ENCODE measurements around the gene TBX1.
"Not testable (repeated sequence)": the region's sequence is repeated elsewhere in the genome, so short reads cannot be mapped to it uniquely, and the experiment has no call there.

Gene TBX1

DNA sequence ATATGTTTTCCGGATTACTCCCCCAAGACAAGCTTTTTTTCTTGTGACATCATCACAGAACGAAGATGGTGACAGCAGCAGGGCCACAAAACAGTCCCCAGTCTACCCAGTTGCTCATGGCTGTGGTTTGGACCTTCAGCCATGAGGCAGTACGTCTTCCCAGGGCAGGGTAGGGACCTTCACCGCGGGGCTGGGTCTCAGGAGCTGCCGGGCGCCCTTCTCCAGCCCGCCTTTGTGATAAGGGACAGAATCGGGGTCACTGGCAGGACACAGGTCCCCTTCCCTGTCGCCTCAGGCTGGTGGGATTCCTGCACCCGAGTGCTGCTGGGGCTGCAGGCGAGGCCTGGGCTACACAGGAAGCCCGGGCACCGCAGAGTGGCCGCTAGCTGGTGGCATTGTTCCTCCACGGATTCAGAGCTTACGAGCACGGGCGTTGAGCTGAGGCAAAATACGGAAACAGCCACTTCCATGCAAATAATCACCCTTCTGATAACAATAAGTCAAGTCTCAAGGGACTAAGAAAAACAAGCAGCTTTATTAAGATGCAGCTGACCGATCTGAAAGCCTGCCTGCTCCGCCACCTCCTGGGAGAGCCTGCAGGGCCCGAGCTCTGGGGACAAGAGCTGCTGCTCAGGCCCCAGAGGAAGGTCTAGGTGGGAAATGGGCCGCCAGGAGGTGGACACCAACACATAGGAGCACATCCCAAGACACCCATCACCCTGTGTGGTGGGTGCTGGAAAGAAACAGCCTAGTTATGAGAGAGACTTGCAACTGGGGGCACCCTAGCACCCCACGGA is 12.3 kb downstream of the TBX1 start:
- no peak for TF ChIP-seq ZFX (IDR thresholded peaks at IDR 0.05)
- TF ChIP-seq, protein P1, sequence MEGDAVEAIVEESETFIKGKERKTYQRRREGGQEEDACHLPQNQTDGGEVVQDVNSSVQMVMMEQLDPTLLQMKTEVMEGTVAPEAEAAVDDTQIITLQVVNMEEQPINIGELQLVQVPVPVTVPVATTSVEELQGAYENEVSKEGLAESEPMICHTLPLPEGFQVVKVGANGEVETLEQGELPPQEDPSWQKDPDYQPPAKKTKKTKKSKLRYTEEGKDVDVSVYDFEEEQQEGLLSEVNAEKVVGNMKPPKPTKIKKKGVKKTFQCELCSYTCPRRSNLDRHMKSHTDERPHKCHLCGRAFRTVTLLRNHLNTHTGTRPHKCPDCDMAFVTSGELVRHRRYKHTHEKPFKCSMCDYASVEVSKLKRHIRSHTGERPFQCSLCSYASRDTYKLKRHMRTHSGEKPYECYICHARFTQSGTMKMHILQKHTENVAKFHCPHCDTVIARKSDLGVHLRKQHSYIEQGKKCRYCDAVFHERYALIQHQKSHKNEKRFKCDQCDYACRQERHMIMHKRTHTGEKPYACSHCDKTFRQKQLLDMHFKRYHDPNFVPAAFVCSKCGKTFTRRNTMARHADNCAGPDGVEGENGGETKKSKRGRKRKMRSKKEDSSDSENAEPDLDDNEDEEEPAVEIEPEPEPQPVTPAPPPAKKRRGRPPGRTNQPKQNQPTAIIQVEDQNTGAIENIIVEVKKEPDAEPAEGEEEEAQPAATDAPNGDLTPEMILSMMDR (conservative IDR thresholded peaks at IDR 0.05) = no peak
- no peak overlapping the region for H3K27ac ChIP-seq

DNA sequence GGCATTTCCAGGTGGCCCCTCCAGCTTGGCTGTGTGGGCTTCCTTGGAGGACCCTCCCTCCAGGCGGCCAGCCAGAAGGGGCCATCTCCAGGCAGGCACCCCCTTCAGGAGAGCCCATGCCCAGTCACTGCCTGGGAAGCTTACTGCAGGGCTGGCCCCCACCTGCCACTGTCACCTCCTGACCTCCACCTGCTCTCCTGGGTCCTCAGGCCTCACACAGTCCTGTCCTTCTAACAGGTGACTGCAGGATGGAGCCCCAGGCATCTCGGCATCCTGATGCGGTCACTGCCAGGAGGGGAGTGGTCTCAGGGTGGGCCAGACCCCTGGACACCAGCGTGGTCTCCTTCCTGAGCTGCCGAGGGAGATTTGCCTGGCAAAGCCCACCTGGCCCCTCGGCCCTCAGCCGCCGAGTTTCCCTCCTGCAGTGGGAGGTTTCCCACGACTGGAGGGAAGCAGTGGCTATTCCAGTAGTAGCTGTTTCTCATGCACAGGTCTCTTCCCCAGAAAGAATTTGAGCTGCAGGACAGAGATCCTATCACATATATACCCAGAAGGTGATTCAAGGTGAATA is 13.0 kb downstream of the TBX1 start:
- TF ChIP-seq, protein P1 (conservative IDR thresholded peaks at IDR 0.05) = no peak
- TF ChIP-seq ZFX (IDR thresholded peaks at IDR 0.05) = no peak
- H3K27ac ChIP-seq = no peak overlapping the region

DNA sequence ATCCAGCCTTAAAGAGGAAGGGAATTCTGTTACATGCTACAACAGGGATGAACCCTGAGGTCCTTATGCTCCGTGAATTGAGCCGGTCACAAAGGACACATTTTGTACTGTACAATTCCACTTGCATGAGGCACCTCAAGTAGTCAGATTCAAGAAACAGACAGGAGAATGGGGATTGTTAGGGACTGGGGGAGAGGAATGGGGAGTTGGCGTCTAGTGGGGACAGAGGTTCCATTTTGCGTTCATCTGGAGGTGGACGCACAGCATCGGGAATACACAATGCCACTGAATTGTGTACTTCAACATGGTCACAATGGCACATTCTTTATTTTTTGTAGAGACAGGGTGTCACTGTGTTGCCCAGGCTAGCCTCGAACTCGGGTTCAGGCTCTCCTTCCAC is 14.1 kb downstream of the TBX1 start:
- no peak for TF ChIP-seq ZFX (IDR thresholded peaks at IDR 0.05)
- TF ChIP-seq, protein P1 (conservative IDR thresholded peaks at IDR 0.05) = no peak
- H3K27ac ChIP-seq = no peak overlapping the region

DNA sequence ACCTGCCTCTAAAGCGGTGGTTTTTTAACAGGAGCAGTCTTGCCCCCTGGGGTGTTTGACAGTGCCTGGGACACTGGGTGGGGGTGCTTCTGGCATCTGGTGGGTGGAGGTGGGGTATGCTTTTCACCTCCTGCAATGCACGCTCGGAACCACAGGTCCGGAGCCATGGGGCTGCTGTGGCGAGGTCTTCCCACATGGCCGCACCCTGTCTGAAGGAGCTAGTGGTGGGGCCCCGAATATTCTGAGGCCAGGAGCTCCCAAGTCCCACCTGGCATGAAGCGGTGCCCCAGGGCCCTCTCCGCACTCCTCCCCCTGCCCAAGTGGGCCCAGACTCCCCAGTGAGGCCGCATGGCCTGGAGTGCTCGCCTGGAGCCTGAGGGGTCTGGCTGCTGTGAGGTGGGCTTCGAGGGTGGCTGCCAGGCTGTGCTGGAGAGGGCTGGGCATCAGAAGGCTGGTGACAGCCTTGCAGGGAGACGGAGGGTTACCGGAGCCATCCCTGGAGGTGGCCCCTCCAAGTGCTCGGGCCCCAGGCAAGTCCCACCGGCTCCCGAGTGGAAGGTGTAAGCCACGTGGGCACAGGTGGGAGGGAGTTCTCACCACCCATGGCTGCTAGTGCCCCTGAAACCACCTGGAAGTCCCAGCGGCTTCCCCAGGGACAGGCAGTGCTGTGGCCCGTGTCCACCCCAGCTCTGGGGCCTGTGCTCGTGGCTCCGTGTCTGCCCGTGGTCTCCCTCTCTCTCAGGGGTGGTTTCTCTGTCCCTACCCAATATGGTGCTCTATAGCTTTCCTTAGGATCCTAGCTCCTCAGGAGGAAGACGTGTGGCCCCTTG is 15.1 kb downstream of the TBX1 start:
- H3K27ac ChIP-seq = no peak overlapping the region
- TF ChIP-seq, protein P1 (conservative IDR thresholded peaks at IDR 0.05) = no peak
- TF ChIP-seq ZFX (IDR thresholded peaks at IDR 0.05) = no peak

DNA sequence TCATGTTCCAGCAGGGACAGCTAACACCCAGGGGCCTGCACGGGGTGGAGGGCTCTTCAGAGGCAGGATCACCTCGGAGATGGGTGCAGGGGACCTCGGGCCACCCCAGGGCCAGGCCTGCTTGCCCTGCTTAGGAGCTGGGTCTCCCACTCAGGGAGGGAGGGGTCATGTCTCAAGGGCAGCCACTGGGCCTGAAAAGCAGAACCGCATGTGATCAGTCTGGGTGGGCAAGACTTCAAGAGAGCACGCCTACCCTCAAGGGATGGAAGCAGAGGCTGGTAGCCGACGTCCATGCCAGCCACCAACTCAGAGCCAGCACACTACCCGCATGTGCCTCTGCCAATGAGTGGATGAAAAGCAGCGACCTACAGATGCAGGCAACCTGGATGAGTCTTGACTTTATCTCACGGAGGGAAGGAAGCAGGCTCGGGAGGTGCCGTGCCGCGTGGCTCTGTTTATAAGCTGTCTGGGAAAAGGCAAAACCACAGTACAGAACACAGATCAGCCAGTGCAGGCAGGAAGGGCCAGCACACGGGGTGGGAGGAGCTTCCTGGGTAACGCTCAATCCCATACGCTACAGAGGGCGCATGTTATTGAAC is 16.0 kb downstream of the TBX1 start:
- TF ChIP-seq, protein P1 (conservative IDR thresholded peaks at IDR 0.05) = no peak
- TF ChIP-seq ZFX (IDR thresholded peaks at IDR 0.05) = no peak
- H3K27ac ChIP-seq = no peak overlapping the region

DNA sequence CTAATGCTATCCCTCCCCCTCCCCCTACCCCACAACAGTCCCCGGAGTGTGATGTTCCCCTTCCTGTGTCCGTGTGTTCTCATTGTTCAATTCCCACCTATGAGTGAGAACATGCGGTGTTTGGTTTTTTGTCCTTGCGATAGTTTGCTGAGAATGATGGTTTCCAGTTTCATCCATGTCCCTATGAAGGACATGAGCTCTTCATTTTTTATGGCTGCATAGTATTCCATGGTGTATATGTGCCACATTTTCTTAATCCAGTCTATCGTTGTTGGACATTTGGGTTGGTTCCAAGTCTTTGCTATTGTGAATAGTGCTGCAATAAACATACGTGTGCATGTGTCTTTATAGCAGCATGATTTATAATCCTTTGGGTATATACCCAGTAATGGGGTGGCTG is 16.6 kb downstream of the TBX1 start:
- H3K27ac ChIP-seq = not testable (repeated sequence)

DNA sequence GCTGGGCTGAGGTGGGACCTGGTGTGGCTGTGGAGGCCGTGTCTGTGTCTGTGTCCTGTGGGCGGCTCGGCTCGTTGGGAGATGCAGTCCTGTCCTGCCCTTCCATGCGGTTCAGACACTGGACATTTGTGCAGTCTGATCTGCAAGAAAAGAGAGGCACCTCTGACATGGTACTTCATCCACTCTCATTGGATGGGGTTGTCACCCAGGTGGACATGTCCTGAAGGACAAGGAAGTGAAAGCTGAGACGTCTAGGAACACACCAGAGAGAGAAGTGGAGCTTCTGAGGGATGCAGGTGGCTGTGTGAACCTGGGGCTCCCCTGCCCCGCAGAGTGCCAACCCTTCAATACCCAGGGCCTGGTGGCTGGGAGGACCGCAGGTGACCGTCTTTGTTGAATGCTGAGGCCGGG is 18.4 kb downstream of the TBX1 start:
- TF ChIP-seq, protein P1 (conservative IDR thresholded peaks at IDR 0.05) = no peak
- no peak for TF ChIP-seq ZFX (IDR thresholded peaks at IDR 0.05)
- no peak overlapping the region for H3K27ac ChIP-seq
